ENCODE data around the gene OTOF. TPM values are rescaled to one million over a fixed set of nuclear protein-coding genes. Genes with fewer than 3 reads are reported as not detected.
A peak's percentile ranks its signal among the peaks of the same experiment; 100 is the strongest.

The OTOF gene
- total and polyA plus RNA-seq, 9 of the 15 experiments (the other 6 are each of a cell fraction or from before 2014, with no cell fraction given) = 0.03 to 0.11 (median 0.06) TPM; not detected in 5

DNA sequence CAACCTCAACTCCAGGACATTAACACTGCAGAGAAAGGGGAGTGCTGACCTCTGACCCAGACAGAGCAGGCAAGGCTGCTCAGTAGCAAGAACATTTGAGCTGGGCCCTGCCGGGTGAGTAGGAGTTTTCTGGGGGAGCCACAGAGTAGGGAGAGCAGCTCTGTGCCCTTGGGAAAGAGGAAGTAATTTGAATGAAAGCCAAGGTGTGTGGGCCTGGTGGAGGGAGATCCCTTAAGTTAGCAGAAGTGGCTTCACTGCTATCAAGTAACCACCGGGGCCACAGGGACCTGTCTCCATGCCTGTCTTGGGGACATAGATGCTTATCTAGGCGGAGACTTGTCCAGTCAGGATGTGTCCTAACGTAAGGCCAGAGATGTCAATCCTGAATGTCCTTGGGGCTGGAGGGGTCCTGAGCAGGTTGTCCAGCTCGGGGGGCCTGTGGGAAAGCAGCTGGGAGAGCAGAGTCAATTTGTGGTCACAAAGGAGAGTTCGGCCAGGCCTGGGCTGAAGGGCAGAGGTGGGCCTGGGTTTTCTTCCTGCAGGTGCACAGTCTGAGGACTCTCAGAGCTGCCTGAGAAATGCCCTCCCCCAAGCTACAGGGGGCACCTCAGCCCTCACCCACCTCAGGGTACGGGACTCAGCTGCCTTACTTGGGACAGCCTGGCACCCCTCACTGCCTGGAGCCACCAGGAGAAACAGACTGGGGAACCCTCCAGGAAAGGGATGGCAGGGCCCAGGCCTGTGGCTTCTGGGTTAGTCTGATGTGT lies 15.0 kb upstream of the OTOF start (continued):
- TF ChIP-seq, protein P1, sequence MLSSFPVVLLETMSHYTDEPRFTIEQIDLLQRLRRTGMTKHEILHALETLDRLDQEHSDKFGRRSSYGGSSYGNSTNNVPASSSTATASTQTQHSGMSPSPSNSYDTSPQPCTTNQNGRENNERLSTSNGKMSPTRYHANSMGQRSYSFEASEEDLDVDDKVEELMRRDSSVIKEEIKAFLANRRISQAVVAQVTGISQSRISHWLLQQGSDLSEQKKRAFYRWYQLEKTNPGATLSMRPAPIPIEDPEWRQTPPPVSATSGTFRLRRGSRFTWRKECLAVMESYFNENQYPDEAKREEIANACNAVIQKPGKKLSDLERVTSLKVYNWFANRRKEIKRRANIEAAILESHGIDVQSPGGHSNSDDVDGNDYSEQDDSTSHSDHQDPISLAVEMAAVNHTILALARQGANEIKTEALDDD (IDR thresholded peaks at IDR 0.05) = no peak
- TF ChIP-seq, protein P2, sequence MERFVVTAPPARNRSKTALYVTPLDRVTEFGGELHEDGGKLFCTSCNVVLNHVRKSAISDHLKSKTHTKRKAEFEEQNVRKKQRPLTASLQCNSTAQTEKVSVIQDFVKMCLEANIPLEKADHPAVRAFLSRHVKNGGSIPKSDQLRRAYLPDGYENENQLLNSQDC (CRISPR knock-in tag; IDR thresholded peaks at IDR 0.05) = no peak
- TF ChIP-seq GATA2 (CRISPR knock-in tag; IDR thresholded peaks at IDR 0.05) (peak; percentile 89), RFX7 (CRISPR knock-in tag; IDR thresholded peaks at IDR 0.05) (no peak), ZFX (CRISPR knock-in tag; IDR thresholded peaks at IDR 0.05) (no peak), ZNF695 (CRISPR knock-in tag; IDR thresholded peaks at IDR 0.05) (no peak), PML (IDR thresholded peaks at IDR 0.05; ENCODE audit: low read length) (no peak), E2F3 (CRISPR knock-in tag; IDR thresholded peaks at IDR 0.05) (no peak), PRMT5 (CRISPR knock-in tag; IDR thresholded peaks at IDR 0.05) (no peak), ETV6 (IDR thresholded peaks at IDR 0.05; ENCODE audit: borderline replicate concordance in 1 of 2, low read depth in 2 of 2, low read length in 1 of 2) (no peak), ETV6 (CRISPR knock-in tag; IDR thresholded peaks at IDR 0.05; ENCODE audit: borderline replicate concordance) (no peak), TRIM24 (IDR thresholded peaks at IDR 0.05) (no peak), MBD2 (IDR thresholded peaks at IDR 0.05; ENCODE audit: borderline replicate concordance, low read depth) (peak; percentile 13; the same call in 1 of the 2 replicates), ZEB2 (IDR thresholded peaks at IDR 0.05) (peak; percentile 80), KLF13 (tag; IDR thresholded peaks at IDR 0.05; ENCODE audit: borderline replicate concordance, low read depth) (no peak), TCF3 (CRISPR knock-in tag; IDR thresholded peaks at IDR 0.05) (peak; percentile 71), SMC3 (conservative IDR thresholded peaks at IDR 0.05; ENCODE audit: insufficient read depth, low read depth, low read length) (no peak)
- TF ChIP-seq, protein P3, sequence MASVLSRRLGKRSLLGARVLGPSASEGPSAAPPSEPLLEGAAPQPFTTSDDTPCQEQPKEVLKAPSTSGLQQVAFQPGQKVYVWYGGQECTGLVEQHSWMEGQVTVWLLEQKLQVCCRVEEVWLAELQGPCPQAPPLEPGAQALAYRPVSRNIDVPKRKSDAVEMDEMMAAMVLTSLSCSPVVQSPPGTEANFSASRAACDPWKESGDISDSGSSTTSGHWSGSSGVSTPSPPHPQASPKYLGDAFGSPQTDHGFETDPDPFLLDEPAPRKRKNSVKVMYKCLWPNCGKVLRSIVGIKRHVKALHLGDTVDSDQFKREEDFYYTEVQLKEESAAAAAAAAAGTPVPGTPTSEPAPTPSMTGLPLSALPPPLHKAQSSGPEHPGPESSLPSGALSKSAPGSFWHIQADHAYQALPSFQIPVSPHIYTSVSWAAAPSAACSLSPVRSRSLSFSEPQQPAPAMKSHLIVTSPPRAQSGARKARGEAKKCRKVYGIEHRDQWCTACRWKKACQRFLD (CRISPR knock-in tag; IDR thresholded peaks at IDR 0.05) = no peak
- TF ChIP-seq, protein P4, sequence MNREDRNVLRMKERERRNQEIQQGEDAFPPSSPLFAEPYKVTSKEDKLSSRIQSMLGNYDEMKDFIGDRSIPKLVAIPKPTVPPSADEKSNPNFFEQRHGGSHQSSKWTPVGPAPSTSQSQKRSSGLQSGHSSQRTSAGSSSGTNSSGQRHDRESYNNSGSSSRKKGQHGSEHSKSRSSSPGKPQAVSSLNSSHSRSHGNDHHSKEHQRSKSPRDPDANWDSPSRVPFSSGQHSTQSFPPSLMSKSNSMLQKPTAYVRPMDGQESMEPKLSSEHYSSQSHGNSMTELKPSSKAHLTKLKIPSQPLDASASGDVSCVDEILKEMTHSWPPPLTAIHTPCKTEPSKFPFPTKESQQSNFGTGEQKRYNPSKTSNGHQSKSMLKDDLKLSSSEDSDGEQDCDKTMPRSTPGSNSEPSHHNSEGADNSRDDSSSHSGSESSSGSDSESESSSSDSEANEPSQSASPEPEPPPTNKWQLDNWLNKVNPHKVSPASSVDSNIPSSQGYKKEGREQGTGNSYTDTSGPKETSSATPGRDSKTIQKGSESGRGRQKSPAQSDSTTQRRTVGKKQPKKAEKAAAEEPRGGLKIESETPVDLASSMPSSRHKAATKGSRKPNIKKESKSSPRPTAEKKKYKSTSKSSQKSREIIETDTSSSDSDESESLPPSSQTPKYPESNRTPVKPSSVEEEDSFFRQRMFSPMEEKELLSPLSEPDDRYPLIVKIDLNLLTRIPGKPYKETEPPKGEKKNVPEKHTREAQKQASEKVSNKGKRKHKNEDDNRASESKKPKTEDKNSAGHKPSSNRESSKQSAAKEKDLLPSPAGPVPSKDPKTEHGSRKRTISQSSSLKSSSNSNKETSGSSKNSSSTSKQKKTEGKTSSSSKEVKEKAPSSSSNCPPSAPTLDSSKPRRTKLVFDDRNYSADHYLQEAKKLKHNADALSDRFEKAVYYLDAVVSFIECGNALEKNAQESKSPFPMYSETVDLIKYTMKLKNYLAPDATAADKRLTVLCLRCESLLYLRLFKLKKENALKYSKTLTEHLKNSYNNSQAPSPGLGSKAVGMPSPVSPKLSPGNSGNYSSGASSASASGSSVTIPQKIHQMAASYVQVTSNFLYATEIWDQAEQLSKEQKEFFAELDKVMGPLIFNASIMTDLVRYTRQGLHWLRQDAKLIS (CRISPR knock-in tag; IDR thresholded peaks at IDR 0.05) = no peak
- TF ChIP-seq, protein P5, sequence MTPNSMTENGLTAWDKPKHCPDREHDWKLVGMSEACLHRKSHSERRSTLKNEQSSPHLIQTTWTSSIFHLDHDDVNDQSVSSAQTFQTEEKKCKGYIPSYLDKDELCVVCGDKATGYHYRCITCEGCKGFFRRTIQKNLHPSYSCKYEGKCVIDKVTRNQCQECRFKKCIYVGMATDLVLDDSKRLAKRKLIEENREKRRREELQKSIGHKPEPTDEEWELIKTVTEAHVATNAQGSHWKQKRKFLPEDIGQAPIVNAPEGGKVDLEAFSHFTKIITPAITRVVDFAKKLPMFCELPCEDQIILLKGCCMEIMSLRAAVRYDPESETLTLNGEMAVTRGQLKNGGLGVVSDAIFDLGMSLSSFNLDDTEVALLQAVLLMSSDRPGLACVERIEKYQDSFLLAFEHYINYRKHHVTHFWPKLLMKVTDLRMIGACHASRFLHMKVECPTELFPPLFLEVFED (CRISPR knock-in tag; conservative IDR thresholded peaks at IDR 0.05) = no peak
